HG03159 (cell line): ENCODE measurements around the gene SUSD6.
"Not testable (repeated sequence)": the region's sequence is repeated elsewhere in the genome, so short reads cannot be mapped to it uniquely, and the experiment has no call there.

Source experiments
- ATAC-seq: cut with Tn5 transposase; IDR thresholded peaks from one replicate; pipeline ENCODE4 v1.9.1; 2021; ENCODE audit warnings: mild to moderate bottlenecking, moderate library complexity; ENCODE audit not compliant: unreplicated experiment

SUSD6 gene

GRCh38 chr14:69710378-69710777 lies 99.0 kb downstream of the SUSD6 start:
- ATAC-seq, result no peak

DNA sequence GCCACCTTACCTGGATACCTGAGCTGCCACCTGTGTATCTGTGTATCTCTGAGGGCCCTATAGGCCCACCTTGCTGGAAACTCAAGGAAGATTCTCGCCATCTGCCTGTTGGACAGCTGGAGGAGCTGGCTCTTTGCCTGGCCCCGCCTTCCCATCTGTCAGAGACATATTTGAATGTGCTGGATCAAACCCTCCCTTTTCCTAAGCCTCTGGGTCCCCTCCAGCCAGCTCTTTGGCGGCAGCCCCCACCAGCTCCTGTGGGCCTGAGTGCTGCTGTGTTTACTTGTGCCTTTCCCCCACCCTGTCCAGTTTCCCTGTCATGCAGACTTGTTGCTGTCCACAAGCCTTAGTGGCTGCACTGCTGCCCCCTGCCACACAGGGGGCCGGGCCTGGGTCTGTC lies 99.7 kb downstream of the SUSD6 start:
- no peak for ATAC-seq

DNA sequence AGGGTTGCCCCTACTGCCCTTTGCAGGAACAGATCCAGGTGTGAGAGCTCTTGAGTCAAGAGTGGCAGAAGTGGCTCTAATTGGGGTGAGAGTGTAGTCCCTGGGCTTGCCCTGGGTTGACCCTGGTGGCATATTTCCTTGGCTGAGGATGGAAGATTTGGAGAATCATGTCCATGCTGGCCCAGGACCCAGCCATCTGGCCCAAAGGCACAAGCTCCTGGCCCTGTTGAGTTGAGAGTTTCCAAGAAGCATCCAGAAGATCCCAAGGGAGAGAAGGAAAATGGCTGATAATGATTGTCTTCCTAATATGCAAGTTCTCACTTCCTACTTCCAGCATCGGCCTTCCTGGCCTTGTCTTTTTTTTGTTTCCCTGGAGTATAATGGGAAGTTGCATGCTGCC lies 100.1 kb downstream of the SUSD6 start:
- no peak for ATAC-seq

- no peak for ATAC-seq
Measured at GRCh38 chr14:69711881-69712560, 100.6 kb downstream of the SUSD6 start.

- no peak for ATAC-seq
Measured at GRCh38 chr14:69712599-69713088, 101.2 kb downstream of the SUSD6 start.

DNA sequence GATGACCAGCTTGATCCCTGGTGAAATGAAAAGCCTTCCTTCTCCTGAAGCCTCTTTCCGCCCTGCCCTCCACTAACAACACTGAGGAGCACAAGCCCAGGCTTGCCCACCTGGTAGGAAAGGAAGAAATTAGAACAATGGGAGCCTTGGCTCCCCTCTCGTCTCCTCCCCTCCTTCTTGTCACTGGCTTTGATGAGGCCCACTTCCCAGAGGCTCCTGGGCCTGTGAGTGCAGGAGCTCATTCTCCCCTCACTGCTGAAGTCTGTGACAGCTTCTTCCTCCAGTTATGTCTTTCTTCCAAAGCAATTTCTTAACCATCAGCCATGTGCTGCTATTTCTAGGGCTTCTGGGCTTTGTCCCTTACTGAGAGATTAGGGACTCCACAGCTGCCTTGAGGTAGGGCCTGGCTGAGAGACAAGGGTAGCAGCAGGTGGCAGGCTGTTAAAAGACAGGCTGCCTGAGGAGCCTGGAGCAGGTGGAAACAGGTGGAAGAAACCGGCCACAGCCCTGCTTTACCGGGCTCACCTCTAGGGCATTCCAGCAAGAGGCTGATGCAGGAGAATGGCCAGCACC lies 101.9 kb downstream of the SUSD6 start:
- ATAC-seq, result no peak

GRCh38 chr14:69713993-69714679 lies 102.7 kb downstream of the SUSD6 start:
- no peak for ATAC-seq

GRCh38 chr14:69715725-69716477 lies 104.5 kb downstream of the SUSD6 start:
- no peak for ATAC-seq

- ATAC-seq, result no peak
Measured at GRCh38 chr14:69716478-69717187, 105.2 kb downstream of the SUSD6 start.

DNA sequence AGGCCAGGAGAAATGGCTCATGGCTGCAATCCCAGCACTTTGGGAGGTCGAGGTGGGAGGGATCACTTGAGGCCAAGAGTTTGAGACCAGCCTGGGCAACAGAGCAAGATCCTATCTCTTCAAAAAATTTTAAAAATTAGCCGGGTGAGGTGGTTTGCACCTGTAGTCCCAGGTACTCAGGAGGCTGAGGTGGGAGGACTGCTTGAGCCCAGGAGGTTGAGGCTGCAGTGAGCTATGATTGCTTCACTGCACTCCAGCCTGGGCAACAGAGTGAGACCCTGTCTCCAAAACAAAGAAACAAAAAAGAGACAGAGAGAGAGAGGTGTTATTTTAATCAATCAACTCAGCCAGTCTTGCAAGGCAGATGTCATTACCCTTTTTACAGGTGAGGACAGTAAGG lies 107.2 kb downstream of the SUSD6 start:
- ATAC-seq, result not testable (repeated sequence)

DNA sequence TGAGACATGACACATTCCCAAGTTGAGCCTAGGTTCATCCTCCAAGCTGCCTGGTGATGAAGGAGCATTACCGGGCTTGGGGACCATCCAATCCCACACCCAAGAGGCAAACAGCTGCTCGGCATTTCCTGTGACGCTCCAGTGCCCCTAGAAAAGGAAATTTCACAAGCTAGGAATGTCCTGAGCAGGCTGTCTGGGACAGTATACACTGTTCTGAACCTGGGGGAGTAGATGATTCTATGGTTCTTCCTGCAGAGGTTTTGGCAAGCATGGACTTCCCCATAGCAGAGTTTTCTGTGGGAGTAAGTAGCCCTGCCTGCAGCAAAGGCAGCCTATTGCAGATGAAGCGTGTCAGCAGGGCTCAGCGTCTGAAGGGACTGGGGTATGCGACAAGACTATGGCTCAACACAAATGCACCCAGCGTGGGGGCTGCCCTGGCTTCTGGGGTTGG lies 108.1 kb downstream of the SUSD6 start:
- ATAC-seq, result no peak

GRCh38 chr14:69720912-69721311 lies 109.5 kb downstream of the SUSD6 start:
- no peak for ATAC-seq

DNA sequence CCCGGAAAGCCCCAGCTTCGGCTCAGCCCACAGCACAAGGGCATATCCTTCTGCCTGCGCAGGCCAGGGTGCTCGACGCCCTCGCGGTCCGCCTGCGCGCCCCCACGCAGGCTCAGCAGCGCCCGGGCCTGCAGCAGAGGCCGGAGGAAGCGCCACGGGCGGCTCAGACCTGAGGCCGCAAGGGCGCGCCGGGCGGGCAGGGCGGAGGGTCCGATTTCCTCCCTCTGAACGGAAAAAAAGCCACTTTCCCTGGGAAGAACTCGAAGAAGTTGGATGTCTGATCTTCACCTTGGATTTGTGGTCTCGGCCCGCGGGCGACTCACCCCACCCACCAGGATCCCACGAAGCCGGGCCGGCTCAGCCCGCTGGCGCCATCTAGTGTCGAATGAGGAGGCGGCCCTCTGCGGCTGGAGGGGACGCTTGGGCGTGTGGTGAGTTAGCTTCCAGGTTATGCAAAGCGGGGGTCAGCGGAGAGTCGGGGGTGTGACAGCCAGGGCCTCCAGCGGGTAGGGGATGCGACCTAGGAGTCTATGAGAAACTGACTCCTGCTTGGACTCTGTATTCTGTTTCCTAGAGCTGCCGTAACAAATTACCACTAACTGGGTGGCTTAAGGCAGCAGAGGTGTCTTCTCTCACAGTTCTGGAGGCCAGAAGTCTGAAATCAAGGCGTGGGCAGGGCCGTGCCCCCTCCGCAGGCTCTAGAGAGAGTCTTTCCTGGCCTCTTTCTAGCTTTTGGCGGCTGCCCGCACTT lies 115.5 kb downstream of the SUSD6 start:
- ATAC-seq, result peak; percentile 75

DNA sequence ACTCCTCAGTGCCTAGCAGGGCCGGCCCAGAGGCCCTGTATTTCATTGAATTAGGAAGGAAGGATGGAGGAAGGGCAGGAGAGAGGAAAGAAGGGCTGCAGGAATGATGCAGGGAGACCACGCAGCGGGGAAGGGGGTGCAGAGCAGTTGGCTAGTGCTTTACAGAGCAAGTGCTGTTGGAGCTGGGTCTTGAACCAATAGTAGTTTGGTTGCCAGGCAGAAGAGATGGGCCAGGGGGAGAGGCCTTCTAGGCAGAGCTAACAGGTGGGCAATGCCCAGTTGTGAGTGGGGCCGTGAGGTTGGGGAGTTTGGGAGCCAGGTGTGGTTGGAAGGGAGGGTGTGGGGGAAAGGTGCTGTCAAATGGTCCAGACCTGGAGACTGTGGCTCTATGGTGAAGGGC lies 116.5 kb downstream of the SUSD6 start:
- ATAC-seq, result no peak

DNA sequence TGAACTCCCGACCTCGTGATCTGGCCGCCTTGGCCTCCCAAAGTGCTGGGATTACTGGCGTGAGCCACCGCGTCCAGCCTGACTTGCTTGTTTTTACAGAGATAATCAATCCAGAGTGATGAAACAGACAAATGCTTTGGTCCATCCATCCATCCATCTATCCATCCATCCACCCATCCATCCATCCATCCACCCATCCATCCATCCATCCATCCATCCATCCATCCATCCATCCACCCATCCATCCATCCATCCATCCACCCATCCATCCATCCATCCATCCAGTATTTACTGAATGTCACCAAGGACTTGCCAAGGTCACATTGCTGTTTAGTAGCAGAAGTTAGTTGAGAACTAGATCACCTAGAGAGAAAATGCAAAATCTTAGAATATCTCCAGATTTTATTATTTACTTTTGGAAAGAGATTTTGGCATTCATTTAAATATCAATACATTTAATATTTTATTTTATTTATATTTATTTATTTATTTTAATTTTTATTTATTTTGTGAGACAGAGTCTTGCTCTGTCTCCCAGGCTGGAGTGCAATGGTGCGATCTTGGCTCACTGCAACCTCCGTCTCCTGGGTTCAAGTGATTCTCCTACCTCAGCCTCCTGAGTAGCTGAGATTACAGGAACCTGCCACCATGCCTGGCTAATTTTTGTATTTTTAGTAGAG lies 120.7 kb downstream of the SUSD6 start:
- ATAC-seq, result not testable (repeated sequence)

DNA sequence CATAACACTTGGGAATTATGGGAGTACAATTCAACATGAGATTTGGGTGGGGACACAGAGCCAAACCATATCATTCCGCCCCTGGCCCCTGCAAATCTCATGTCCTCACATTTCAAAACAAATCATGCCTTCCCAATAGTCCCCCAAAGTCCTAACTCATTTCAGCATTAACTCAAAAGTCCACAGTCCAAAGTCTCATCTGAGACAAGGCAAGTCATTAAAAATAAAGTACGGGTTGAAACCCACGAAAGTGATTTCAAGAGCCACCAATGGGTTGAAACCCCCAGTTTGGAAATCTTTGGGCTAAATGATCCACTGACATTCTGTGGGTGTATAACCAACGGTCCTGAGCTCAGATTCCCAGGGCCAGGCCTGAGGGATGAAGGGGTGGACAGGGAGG lies 125.0 kb downstream of the SUSD6 start:
- not testable (repeated sequence) for ATAC-seq

DNA sequence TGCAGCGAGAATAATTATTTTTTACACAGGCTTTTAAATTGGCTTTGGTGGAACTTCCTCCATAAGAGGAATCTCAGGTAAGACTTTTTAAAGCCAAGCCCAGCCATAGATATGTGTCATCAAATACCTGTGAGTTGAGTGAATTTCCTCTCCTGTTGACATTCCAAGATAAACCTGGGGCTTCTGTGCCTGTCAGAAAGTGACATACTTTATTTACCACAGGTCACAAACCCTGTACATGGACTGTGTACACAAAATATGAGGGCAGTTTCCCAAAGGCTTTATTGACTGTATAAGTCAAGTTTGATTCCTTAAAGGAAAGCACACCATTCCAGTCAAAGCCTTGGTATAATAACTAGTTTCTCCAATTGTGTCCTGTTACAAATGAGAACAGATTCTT lies 129.7 kb downstream of the SUSD6 start:
- ATAC-seq, result no peak

DNA sequence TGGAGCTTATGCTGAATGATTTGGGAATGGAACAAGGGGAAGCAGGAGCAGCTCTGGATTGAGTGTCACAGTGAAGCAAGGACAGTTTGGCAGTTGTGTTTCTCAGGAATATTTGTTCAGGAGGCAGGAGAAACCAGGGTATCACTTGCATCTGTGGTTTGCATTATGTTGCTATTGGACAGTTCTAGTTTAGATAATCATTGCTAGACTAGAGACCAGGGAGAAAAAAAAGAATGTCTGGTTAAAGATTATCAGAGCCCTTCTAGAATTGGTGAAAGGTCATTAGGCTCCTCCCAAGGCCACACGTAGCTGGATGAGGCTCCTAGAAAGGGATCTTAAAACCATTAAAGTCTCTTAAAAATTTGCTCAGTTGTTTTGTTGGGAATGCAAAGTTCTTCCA lies 138.6 kb downstream of the SUSD6 start:
- no peak for ATAC-seq

DNA sequence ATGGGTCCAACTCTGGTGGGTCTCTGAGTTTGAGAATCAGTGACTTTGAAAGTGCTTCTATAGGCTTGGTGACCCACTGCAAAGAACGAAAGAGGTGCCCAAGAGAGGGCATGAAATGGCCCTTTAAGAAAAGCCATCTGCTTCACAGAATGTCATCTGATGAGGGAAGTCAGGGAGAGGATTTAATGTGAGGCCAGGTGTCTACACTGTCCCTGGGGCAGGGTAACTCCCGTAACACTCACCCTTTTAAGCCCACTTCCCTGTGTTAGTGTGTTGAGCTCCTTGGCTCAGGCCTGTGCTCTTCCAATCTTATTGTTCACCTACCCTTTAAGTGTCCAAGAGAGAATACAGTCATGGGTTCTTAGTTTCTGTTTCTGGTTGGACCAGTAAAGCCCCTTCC lies 139.1 kb downstream of the SUSD6 start:
- no peak for ATAC-seq
